DMS114 treated with DMSO at 0.1 percent for 48 hours (cell line): ENCODE data around the gene CSF1.
A peak's percentile ranks its signal among the peaks of the same experiment; 100 is the strongest.
"Not testable (repeated sequence)": the region's sequence is repeated elsewhere in the genome, so short reads cannot be mapped to it uniquely, and the experiment has no call there.

Source experiments
- DNase-seq: peaks from one replicate; lab custom pipeline; 2025; ENCODE audit not compliant: unreplicated experiment; lab: John Stamatoyannopoulos, UW

CSF1 gene, protein sequence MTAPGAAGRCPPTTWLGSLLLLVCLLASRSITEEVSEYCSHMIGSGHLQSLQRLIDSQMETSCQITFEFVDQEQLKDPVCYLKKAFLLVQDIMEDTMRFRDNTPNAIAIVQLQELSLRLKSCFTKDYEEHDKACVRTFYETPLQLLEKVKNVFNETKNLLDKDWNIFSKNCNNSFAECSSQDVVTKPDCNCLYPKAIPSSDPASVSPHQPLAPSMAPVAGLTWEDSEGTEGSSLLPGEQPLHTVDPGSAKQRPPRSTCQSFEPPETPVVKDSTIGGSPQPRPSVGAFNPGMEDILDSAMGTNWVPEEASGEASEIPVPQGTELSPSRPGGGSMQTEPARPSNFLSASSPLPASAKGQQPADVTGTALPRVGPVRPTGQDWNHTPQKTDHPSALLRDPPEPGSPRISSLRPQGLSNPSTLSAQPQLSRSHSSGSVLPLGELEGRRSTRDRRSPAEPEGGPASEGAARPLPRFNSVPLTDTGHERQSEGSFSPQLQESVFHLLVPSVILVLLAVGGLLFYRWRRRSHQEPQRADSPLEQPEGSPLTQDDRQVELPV

DNA sequence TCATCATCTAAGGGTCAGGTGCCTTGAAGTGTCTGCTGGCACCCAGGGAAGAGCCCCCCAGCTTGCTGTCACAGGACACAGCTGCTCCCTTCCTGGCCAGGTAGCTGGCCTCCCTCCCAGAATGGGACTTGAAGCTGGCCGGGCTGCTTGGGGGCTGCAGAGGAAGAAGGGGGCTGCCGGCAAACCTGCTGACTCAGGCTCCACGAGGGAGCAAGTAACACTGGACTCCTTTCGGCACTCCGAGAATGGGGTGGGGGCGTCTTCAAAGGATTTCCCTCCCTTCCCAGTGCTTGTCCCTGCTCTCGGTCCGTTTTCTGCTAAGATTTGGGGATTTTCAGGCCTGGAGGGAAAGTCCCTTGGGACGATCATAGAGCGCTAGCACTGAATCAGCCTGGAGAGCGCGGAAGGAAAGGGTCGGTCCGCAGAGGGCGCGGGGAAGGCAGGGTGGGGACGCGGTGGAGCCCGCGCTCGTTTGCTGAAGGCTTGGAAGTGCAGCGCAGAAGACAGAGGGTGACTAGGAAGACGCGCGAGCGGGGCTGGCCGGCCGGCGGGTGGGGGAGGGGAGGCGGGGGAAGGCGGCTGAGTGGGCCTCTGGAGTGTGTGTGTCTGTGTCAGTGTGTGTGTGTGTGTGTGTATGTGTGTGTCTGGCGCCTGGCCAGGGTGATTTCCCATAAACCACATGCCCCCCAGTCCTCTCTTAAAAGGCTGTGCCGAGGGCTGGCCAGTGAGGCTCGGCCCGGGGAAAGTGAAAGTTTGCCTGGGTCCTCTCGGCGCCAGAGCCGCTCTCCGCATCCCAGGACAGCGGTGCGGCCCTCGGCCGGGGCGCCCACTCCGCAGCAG, at the start of gene CSF1:
TSS of gene CSF1 (plus strand) at position 727 of the 840 bp plus-strand sequence. CDS start 175 bp downstream, outside the sequence.
- peak; percentile 36 for DNase-seq

DNA sequence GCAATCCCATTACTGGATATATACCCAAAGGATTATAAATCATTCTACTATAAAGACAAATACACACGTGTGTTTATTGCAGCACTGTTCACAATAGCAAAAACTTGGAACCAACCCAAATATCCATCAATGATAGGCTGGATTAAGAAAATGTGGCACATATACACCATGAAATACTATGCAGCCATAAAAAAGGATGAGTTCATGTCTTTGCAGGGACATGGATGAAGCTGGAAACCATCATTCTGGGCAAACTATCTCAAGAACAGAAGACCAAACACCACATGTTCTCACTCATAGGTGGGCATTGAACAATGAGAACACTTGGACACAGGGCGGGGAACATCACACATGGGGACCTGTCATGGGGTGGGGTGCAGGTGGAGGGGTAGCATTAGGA, 49.0 kb upstream of the CSF1 start:
- DNase-seq, result not testable (repeated sequence)

DNA sequence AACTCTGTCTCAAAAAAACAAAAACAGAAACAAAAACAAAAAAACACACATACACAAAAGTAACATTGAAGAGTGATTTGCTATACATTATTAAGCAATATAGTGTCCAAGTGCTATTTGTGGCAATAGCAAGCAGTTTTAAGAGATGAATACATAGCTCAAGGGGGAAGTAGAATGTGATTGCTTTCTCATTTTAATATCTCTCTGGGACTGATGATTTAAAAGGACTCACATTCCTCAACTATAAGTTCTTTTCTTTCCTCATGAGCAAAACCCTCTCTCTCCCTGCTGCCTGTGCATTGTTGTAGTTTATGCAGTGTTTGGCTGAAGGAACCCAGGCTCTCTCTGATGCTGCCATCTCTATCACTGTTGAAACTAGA, 47.0 kb upstream of the CSF1 start:
- no peak for DNase-seq

DNA sequence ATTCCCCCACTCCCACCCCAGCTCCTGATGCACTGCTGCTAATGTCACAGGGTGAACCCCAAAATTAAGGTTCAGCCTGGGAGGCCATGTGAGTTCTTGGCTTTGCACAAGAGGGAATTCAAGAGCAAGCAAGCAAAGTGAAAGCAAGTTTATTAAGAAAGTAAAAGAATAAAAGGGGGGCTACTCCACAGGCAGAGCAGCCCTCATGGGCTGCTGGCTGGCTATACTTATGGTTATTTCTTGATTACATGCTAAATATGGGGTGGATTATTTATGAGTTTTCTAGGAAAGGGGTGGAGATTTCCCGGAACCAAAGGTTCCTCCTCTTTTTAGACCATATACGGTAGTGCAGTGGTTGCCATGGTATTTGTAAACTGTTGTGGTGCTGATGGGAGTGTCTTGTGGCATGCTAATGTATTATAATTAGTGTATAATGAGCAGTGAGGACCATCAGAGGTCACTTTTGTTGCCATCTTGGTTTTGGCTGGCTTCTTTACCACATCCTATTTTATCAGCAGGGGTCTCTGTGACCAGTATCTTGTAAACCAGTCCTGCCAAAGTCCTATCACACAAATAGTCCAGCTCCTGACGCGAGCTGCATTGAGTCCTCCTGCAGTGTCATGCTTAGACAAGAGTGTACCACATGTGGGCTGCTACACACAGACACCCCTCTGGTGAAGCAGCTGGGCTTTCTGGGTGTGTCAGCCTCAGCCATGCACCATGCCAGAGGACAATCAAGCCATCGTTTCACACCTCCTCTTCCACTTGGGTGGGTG, 46.4 kb upstream of the CSF1 start:
- DNase-seq, result no peak

DNA sequence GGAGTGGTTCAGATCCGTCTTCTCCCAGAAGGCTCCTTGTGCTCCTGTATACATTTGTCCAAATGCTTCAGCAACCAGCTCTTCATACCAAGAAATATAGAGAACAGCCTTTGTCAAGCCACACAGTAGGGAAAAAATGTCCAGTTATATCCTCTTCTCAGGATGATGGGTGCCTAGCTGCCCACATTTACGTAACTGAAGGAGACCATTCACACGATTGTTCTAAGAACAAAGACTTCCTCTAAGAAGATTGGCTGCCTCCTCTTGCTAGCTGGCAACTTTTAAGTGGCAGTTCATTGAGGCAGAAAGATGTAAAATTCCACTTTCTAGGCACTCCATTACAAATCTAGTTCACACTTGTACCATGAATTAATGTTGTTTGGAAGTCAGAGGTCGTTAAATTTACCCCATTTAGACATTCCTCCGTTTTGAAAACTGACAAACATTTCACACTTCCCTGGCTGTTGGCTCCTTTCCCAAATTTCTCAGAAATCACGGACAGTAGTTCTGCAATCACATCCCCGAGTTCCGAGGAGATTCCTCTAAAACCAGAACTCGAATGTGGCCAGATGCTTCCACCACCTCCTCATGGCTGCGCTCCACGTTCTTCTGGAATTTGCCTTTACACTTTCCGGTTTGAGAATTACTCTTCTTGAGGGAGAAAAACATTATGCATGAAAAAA, 45.6 kb upstream of the CSF1 start:
- DNase-seq, result no peak

DNA sequence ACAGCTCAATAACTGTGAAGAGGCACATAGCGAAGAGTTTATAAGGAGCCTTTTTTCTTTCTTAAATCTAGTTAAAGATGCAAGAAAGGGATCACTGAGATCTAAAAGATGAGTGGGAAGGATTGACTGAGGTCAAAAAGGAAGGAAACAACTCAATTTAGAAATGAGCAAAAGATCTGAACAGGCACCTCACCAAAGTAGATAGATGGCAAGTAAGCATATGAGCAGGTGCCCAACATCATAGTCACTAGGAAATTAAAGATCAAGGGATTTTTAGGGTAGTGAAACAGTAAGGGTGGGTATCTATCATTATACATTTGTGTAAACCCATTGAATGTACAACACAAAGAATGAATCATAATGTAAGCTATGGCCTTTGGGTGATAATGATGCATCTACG, 44.6 kb upstream of the CSF1 start:
- no peak for DNase-seq

DNA sequence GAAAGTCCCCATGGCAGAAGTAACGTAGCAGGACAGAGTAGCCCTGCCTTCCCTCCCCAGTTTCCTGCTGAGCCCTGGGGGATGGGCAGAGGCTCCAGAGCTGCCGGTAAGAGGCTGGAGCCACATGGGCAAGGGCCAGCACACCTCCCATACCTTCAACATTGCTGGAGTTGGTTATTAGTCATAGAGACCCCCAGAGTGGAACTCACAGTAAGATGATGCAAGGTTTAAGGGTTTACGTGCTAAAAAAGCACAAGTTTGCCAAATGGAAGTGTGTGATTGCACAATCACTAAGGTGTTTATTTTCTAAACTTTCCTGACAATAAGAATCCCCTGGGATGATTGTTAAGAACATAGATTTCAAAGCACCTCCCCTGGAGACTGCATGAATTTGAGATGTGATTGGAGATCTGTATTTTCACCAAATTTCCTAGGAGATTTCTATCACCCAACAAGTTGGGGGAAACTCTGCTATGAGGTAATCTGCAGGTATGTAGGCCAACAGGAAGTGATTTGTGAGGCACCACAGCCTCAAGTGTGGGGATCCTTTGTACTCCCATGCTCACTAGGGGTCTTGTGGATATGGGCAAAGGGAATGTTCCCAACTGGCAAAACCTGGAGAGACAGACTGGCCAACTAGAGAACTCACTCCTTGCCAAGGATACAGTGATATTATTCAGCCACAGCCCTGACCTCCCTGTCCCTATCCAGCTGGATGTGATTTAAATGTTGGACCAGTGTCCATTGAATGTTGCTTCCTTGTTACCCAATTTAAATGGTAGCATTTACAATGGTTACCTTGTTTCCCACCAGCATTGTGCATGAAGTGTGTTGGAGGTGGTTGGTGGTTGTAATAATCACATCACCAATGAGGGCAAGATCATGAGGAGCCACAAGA, 37.1 kb upstream of the CSF1 start:
- DNase-seq, result no peak

DNA sequence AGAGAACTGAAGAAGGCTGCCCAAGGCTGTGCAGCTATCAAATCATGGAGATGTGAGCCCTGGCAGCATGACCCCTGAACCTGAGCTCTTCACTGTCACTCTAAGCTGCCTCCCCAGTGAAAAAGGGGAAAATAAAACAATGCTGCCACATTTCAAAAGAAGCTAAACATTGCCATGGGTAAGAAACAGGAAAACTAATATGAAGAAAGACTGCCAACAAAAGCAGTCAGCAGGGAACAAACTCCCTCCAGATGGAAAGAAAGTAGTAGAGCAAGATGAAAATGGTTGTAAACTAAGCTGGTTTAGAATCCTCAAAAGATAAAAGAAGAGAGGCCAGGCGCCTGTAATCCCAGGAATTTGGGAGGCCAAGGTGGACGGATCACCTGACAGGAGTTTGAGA, 36.2 kb upstream of the CSF1 start:
- DNase-seq, result no peak

DNA sequence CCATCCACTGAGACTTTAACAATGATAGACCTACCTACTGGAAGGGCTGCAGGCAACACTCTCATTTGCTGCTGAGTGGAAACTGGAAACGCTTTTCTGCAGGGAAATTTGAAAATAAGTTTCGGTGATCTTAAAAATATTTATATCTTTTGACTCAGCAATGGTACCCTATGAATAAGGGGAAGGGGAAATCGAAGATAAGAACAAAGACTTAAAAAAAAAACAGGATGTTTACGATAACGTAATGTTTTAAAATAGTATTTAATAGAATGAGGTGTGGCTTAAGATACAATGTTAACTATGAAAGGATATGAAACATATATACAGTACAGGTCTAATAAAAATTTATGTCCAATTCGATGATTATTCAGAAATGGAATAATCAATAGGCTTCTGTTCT, 34.8 kb upstream of the CSF1 start:
- no peak for DNase-seq

DNA sequence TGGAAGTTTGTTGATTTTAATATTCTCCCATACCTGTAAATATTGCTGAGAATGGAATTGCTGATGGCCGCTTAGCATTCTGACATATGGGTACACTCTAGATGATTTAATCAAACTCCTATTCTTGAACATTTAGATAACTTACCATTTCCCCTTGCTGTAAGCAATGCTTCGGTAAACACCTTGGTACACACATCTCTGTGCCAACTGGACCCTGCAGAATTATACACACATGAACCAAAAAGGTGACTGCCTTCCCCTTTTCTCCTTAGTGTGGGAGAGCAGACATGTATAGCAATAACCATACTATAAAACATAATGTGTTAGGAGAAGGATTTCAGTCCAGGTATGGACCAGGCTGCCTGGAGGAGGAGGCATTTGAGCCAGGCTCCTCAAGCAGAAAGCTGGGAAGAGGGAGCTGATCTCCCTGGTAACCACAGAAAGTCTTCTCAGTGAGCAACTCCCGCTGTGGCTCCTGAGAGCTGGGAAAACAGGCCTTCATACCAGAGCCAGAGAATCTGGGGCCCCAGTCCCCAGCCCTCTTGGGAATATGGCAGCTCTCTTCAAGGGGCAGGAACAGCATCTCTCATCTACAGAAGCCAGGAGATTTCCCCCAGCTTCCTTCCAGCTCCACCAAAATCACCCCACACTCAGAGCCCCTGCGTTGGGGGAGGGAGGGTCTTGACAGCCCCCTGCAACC, 33.9 kb upstream of the CSF1 start:
- DNase-seq, result no peak

DNA sequence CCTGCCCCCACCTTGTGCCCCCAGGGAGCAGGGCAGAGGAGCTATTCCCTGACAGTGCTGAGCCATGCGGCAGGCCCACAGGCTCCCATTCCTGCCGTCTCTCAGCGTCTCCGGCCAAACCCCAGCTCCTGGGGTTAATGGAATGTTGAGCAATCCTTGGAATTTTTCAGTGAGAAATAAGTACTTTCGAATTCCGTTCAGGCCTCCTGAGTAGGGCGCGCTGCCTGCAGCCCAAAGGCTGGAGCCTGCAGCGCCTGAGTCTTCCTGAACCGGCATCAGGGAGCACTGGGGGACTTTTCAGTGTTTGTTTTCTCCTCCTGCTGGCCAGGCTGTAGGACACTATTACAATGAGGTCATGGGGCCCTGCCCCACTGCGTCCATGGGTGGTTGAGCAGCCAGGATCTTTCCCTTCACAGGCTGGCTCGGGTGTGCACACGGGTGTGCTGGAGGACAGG, 33.3 kb upstream of the CSF1 start:
- DNase-seq, result no peak

DNA sequence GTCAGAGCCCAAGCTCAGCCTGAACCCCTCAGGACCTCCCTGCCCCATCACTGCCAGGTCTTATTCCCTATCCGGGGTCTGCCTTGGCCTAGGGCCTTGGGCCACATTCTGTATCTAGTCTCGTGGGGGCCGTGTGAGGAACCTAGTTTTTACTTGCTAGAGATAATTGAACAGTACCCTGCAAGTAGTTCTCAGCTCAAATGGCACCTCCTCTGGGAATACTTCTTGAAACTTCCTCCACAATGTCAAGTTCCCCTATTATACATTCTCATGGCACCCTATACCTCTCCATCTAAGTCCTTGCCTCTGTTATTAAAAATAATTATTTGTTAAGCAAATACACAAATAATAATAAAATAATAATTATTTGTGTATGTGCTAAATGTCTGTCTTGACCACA, 32.9 kb upstream of the CSF1 start:
- DNase-seq, result no peak

DNA sequence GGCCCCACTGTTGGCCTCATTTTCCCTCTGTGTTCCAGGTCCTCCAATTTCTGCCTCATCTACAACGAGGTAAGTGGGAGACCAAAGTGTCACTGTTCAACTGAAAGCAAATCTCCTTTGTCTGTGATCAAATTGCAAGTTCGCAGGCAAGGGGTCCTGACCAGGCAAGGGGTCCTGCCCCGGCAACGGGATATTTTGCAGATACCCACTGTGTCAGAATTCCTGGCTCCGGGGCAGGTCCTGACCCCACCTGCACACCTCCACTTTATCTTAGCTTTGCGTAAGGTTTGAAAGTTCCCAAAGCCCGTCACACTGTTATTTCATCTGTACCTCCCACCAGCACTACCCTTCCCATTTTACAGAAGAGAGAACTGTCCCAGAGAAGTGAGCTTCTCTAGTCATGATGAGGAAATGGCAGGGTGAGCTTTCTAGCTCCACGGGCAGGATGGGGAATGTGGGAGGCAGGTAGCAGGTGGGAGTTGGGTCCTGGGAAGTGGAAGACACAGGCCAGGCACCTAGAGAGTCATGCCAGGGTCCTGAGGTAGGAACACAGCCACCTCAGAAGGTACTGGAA, 32.0 kb upstream of the CSF1 start:
- no peak for DNase-seq

DNA sequence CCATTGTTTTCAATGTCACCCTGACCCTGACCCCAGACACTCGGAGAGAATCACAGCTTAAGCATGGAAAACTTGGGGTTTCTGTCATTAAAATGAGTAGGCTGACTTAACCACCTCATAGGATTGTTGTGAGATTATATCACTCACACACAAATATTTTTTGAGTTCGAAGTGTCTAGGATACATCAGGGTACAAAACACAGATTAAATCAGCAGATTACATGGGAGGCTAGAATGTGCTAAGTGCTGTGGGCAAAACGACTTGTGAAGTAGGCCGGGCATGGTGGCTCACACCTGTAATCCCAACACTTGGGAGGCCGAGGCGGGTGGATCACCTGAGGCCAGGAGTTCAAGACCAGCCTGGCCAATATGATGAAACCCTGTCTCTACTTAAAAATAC, 31.3 kb upstream of the CSF1 start:
- DNase-seq, result not testable (repeated sequence)

DNA sequence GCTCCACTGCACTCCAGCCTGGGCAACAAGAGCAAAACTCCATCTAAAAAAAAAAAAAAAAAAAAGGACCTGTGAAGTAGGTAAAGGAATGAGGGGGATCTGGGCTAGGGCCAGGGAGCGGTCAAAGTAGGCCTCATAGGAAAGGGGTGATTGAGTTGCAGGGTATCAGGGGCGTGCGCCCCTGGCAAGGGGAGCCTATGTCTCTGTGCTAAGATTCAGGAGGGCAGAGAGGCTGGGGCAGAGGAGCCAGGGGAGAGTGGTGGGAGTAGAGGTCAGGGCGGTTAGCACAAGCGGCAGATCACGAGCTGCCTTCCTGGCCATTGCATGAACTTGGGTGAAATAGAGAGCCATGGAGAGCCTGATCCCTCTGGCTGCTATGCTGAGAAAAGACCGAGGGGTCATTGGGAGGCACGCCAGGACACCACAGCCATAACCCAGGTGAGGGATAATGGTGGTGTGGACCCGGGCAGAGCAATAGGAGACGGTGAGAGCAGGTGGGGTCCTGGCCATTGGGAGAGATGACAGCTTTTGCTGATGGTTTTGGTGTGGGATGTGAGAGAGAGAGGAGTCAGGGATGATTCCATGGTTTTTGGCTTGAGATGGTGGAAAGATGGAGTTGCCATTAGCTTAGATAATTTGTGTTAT, 30.6 kb upstream of the CSF1 start:
- DNase-seq, result no peak

DNA sequence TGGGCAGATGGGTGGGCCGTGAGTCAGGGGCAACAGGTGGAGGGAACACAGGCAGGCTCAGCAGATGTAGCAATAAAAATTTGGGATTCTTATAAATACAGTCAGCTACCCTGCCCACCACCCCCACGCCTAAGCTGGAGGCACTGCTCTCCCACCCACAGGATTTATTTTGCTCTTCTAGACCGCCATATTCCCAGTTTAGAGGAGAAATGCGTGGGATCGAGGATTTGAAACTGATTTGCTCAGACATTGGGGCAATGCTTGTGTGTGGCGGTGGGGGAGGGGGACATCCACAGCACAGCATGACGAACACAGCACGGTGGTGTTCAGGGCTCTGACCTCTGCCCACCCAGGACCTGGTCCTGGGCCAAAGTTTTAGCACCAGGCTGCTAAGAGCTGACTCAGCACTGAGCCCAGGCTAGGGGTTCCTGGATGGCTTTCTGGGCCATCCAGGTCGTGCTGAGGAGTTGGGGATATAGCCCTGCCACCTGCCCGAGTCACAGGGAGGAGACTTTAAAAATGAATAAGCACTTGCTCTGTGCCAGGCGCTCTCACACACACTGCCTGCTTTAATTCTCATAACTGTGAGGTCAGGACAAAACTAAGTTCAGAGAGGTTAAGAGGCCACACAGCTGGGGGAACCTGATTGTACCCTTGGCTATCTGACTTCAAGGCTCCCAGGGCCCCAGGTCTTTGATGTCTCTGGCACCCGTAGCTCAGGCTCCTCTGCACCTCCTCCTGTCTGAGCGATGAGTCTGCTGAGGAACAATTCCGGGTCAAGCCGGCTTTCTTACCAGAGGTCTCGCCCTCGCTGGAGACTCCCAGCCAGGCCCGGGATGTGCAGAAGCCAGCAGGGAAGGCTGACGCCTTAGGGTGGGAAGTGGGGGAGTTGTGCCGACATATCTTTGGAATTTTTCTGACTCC, 29.4 kb upstream of the CSF1 start:
- no peak for DNase-seq

DNA sequence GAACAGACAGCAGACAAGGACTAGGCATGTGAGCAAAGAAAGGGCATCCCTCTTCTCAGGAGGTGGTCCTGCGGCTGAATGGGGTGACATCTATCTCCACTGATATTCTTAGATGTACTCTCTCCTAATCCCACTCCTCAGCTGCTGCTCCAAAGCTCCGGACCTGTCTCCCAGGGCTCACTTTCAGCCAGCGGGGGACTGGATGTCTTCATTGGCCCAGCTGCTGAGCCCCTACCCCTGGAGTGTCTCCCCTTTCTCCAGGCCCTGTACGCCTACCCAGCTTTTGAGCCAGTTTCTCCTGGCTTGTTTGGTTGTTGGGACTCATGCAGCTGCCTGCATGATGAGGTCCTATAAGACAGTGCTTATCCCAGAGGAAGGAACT, 28.8 kb upstream of the CSF1 start:
- DNase-seq, result no peak
